Endothelial cell of umbilical vein (primary cell): ENCODE measurements around the gene ACSF3. TPM values are rescaled to one million over a fixed set of nuclear protein-coding genes. Genes with fewer than 3 reads are reported as not detected.
"Not testable (repeated sequence)": the region's sequence is repeated elsewhere in the genome, so short reads cannot be mapped to it uniquely, and the experiment has no call there.

Source experiments
- BruUV-seq: library from RNA; stranded (reverse); fragments of 400-500 nt; replicated peaks from 2 replicates; lab custom pipeline; 2021; lab: Mats Ljungman, UMichigan
- CTCF ChIA-PET: fragments of 300-600, 350-600 bp; sonication (Branson Sonifier 250); formaldehyde crosslinking; loops from one replicate; lab custom pipeline; 2021; ENCODE audit warnings: antibody characterized with exemption, inconsistent platforms; lab: Charles Lee
- POLR2A ChIA-PET: fragments of 300-600, 350-600 bp; sonication (Branson Sonifier 250); formaldehyde crosslinking; loops from one replicate; lab custom pipeline; 2021; ENCODE audit warnings: antibody characterized with exemption, inconsistent platforms; lab: Charles Lee
- DNase-seq: peaks from one replicate; pipeline ENCODE4 v3.0.0-alpha.2; 2011; ENCODE audit warnings: low read depth, low spot score
- FAIRE-seq: peaks from 2 replicates; lab custom pipeline; 2011; peaks lifted over from hg19 to GRCh38; lab: Jason Lieb, UNC
- H2AFZ ChIP-seq: 2 replicates; pipeline ENCODE4 v1.6.0; 2012; ENCODE audit warnings: low read depth, low read length, control low read depth, inconsistent platforms
- H3K27ac ChIP-seq: 2 replicates; pipeline ENCODE4 v1.5.1; 2011; ENCODE audit warnings: low read depth, mild to moderate bottlenecking, control low read depth, low read length, moderate library complexity; ENCODE audit not compliant: insufficient read depth
- H3K27me3 ChIP-seq, 2 experiments: 2 replicates each; pipeline versions ENCODE4 v1.6.0 to v1.6.1; 2011; ENCODE audit warnings: low read length in 2 of 2, mixed read lengths in 1 of 2; ENCODE audit not compliant: control insufficient read depth in 2 of 2, insufficient read depth in 2 of 2
- H3K36me3 ChIP-seq, 2 experiments: 2 replicates in 1 of 2; 3 replicates in 1 of 2; pipeline ENCODE4 v1.5.1; 2011; ENCODE audit warnings: low read length in 2 of 2, mild to moderate bottlenecking in 1 of 2, moderate library complexity in 1 of 2; ENCODE audit not compliant: control insufficient read depth in 2 of 2, insufficient read depth in 2 of 2; ENCODE audit errors: extremely low read depth in 1 of 2
- H3K4me1 ChIP-seq: 3 replicates; pipeline ENCODE4 v1.5.1; 2011; ENCODE audit warnings: mild to moderate bottlenecking, low read length; ENCODE audit not compliant: control insufficient read depth, insufficient read depth; ENCODE audit errors: extremely low read depth
- H3K4me2 ChIP-seq: 2 replicates; pipeline ENCODE4 v1.6.1; 2011; ENCODE audit warnings: low read length, control low read depth, mixed read lengths; ENCODE audit not compliant: insufficient read depth
- H3K4me3 ChIP-seq, 3 experiments: fragments of 200-600 bp in 1 of 3; sonication (generic), shearing (Covaris generic) in 1 of 3; replicated peaks in 1 of 3; 2 replicates each; pipeline ENCODE4 v1.5.1; 2011 to 2016; ENCODE audit warnings: control low read depth in 3 of 3, low read length in 3 of 3, mild to moderate bottlenecking in 2 of 3, inconsistent platforms in 1 of 3, low read depth in 1 of 3, moderate library complexity in 1 of 3; ENCODE audit not compliant: insufficient read depth in 1 of 3
- H3K79me2 ChIP-seq: 2 replicates; pipeline ENCODE4 v1.6.0; 2012; ENCODE audit warnings: low read length, inconsistent platforms; ENCODE audit not compliant: control insufficient read depth, insufficient read depth
- H3K9ac ChIP-seq: replicated peaks from 2 replicates; pipeline ENCODE3; 2011; ENCODE audit warnings: low read length, control low read depth; ENCODE audit not compliant: insufficient read depth; ENCODE audit errors: extremely low read depth
- H3K9me1 ChIP-seq: replicated peaks from 3 replicates; pipeline ENCODE4 v1.6.0; 2011; ENCODE audit warnings: mild to moderate bottlenecking, low read length; ENCODE audit not compliant: control insufficient read depth, insufficient read depth; ENCODE audit errors: extremely low read depth
- H3K9me3 ChIP-seq: replicated peaks from 2 replicates; pipeline ENCODE4 v1.5.1; 2012; ENCODE audit warnings: low read length, inconsistent platforms; ENCODE audit not compliant: control insufficient read depth, insufficient read depth
- H4K20me1 ChIP-seq: replicated peaks from 2 replicates; pipeline ENCODE3; 2011; ENCODE audit warnings: mild to moderate bottlenecking, low read length; ENCODE audit not compliant: control insufficient read depth, insufficient read depth; ENCODE audit errors: extremely low read depth
- CTCF ChIP-seq, 2 donors: IDR thresholded peaks; 1 replicate in 1 of 2; 2 replicates in 1 of 2; pipeline ENCODE4 v1.5.1; 2011; ENCODE audit warnings: low read length in 2 of 2, mild to moderate bottlenecking in 2 of 2, moderate library complexity in 2 of 2, control low read depth in 1 of 2, inconsistent platforms in 1 of 2, low read depth in 1 of 2; ENCODE audit not compliant: insufficient read depth in 1 of 2; ENCODE audit errors: extremely low read depth in 1 of 2
- EZH2 ChIP-seq: IDR thresholded peaks from 2 replicates; pipeline ENCODE4 v1.6.1; 2012; ENCODE audit warnings: borderline replicate concordance, low read depth, mild to moderate bottlenecking, moderate library complexity, low read length, inconsistent platforms; ENCODE audit not compliant: severe bottlenecking
- FOS ChIP-seq: IDR thresholded peaks from 2 replicates; pipeline ENCODE4 v1.6.1; 2011; ENCODE audit warnings: mild to moderate bottlenecking, low read length, moderate library complexity, borderline replicate concordance; ENCODE audit not compliant: insufficient read depth
- GATA2 ChIP-seq: IDR thresholded peaks from 2 replicates; pipeline ENCODE4 v1.7.0; 2011; ENCODE audit warnings: low read depth, mild to moderate bottlenecking, moderate library complexity, mixed read lengths, low read length; ENCODE audit not compliant: insufficient read length, insufficient read depth
- JUN ChIP-seq: IDR thresholded peaks from 2 replicates; pipeline ENCODE4 v1.6.1; 2011; ENCODE audit warnings: borderline replicate concordance, low read depth; ENCODE audit not compliant: insufficient read length, insufficient read depth
- MAX ChIP-seq: IDR thresholded peaks from 2 replicates; pipeline ENCODE4 v1.6.1; 2011; ENCODE audit not compliant: insufficient read depth, insufficient read length
- MYC ChIP-seq: IDR thresholded peaks from one replicate; pipeline ENCODE4 v1.6.1; 2011; ENCODE audit warnings: mild to moderate bottlenecking, low read depth, low read length
- POLR2A ChIP-seq: IDR thresholded peaks from 2 replicates; pipeline ENCODE4 v1.6.1; 2012; ENCODE audit warnings: low read depth, mild to moderate bottlenecking, control low read depth, low read length
- POLR2AphosphoS5 ChIP-seq: IDR thresholded peaks from 2 replicates; pipeline ENCODE4 v1.6.1; 2012; ENCODE audit warnings: low read depth, mild to moderate bottlenecking, control low read depth, low read length, moderate library complexity; ENCODE audit not compliant: insufficient read depth
- dilution Hi-C: fragments of 300-500 bp; cut with MboI; formaldehyde crosslinking; loops from one replicate; pipeline ENCODE4 v1.15.0; 2019; ENCODE audit warnings: low sequenced_read_pairs; ENCODE audit not compliant: extremely low pct_ligation_motif_present
- intact Hi-C: fragments of 100-400 bp; cut with micrococcal nuclease; formaldehyde crosslinking; loops from one replicate; pipeline ENCODE4 v1.10.0; 2022
- polyA plus RNA-seq, 4 experiments: library from polyadenylated mRNA; depleted of rRNA in 3 of 4; stranded (reverse) in 3 of 4; unstranded in 1 of 4; fragments of >200 nt; gene quantifications; 2 replicates each; pipeline versions ENCODE4 v1.2.1 to v1.2.3, GENCODE V29; 2011 to 2012; ENCODE audit warnings: missing spikeins in 1 of 4
- total RNA-seq: library from RNA; stranded (reverse); gene quantifications from 2 replicates; pipeline ENCODE4 v1.2.3, GENCODE V29; 2021

ACSF3 gene
- total and polyA plus RNA-seq, 2 donors (not counting 3 experiments of a cell fraction or from before 2014, with no cell fraction given): 18.6 to 33.2 TPM

- CTCF ChIA-PET: interaction anchor here (0.7 to 1.8 kb wide), 4 partner anchors 9 to 428 kb away, joined by 3 to 8 read pairs (median 3); no protein-coding TSS in a partner anchor
- H3K79me2 ChIP-seq: no peaks in the 10 kb centered on the region
- intact Hi-C loops: loop anchor here (5.0 kb wide), 1 partner anchor 223 kb away; no protein-coding TSS in a partner anchor
- H3K4me2 ChIP-seq: no peak overlapping the region
- no peak overlapping the region for H3K9ac ChIP-seq
- no peaks in the 10 kb centered on the region for H3K4me1 ChIP-seq
- DNase-seq (no peak), FAIRE-seq (no peak)
- no peak overlapping the region for H3K27ac ChIP-seq
- H4K20me1 ChIP-seq: no peaks in the 10 kb centered on the region
- no TSS peak for BruUV-seq
- no peaks in the 10 kb centered on the region for H3K9me3 ChIP-seq
- dilution Hi-C loops: no loop called here
- H3K9me1 ChIP-seq: no peaks in the 10 kb centered on the region
- H3K27me3 ChIP-seq: no peaks in the 10 kb centered on the region
- POLR2A ChIA-PET: no interaction called here
- H3K36me3 ChIP-seq: no peaks in the 10 kb centered on the region
- TF ChIP-seq POLR2A: no peak
- TF ChIP-seq FOS: no peak
- TF ChIP-seq EZH2: no peak
- TF ChIP-seq JUN: no peak
- TF ChIP-seq GATA2: no peak
- TF ChIP-seq MYC: no peak
- no peak for TF ChIP-seq MAX
- TF ChIP-seq CTCF (IDR thresholded peaks at IDR 0.05; ENCODE audit: extremely low read depth in 1 of 2, insufficient read depth in 1 of 2, low read depth in 1 of 2, low read length in 2 of 2): no peak
- TF ChIP-seq POLR2AphosphoS5: no peak
- H3K4me3 ChIP-seq: no peak overlapping the region
- no peak overlapping the region for H2AFZ ChIP-seq
Observed at GRCh38 chr16:89164847-89165680, 71.4 kb downstream of the ACSF3 start.

- H3K79me2 ChIP-seq, H3K4me2 ChIP-seq, H3K9ac ChIP-seq, H3K27me3 ChIP-seq, H3K4me1 ChIP-seq, BruUV-seq, H3K9me1 ChIP-seq, H3K27ac ChIP-seq, dilution Hi-C loops, H3K36me3 ChIP-seq, FAIRE-seq, POLR2A ChIA-PET, H3K4me3 ChIP-seq, DNase-seq, H4K20me1 ChIP-seq, H3K9me3 ChIP-seq, CTCF ChIA-PET, H2AFZ ChIP-seq: not testable (repeated sequence)
- intact Hi-C loops: loop anchor here (5.0 kb wide), 1 partner anchor 223 kb away; no protein-coding TSS in a partner anchor
Observed at GRCh38 chr16:89165681-89165979, 72.0 kb downstream of the ACSF3 start.
